Mesendoderm (in vitro differentiated cells): ENCODE results near the gene PRPF31.
"Not testable (repeated sequence)": the region's sequence is repeated elsewhere in the genome, so short reads cannot be mapped to it uniquely, and the experiment has no call there.

Source experiments
- DNase-seq: peaks from one replicate; pipeline ENCODE4 v3.0.0; 2013
- H2AK5ac ChIP-seq: 2 replicates; pipeline ENCODE4 v1.6.1; 2013; ENCODE audit warnings: low read length, inconsistent platforms
- H2BK120ac ChIP-seq: 2 replicates; pipeline ENCODE4 v1.6.1; 2013; ENCODE audit warnings: low read depth, mild to moderate bottlenecking, low read length, moderate library complexity, mixed read lengths
- H2BK15ac ChIP-seq: replicated peaks from 2 replicates; pipeline ENCODE4 v1.6.1; 2013; ENCODE audit warnings: low read depth, mild to moderate bottlenecking, moderate library complexity
- H2BK5ac ChIP-seq: 2 replicates; pipeline ENCODE4 v1.6.1; 2013; ENCODE audit warnings: low read length, inconsistent platforms
- H3K18ac ChIP-seq: 2 replicates; pipeline ENCODE4 v1.6.1; 2013; ENCODE audit warnings: mild to moderate bottlenecking, low read length, mixed read lengths
- H3K23ac ChIP-seq: one replicate; pipeline ENCODE4 v1.6.1; 2013; ENCODE audit warnings: low read length
- H3K27ac ChIP-seq: 2 replicates; pipeline ENCODE4 v1.5.1; 2013; ENCODE audit warnings: low read depth, mild to moderate bottlenecking, inconsistent platforms, low read length, moderate library complexity
- H3K27me3 ChIP-seq: 2 replicates; pipeline ENCODE4 v1.6.1; 2013; ENCODE audit warnings: low read length, control low read depth, mild to moderate bottlenecking, inconsistent platforms; ENCODE audit not compliant: insufficient read depth, poor library complexity
- H3K36me3 ChIP-seq: 2 replicates; pipeline ENCODE4 v1.6.1; 2013; ENCODE audit warnings: low read length, inconsistent platforms; ENCODE audit not compliant: control insufficient read depth, insufficient read depth
- H3K4ac ChIP-seq: one replicate; pipeline ENCODE4 v1.6.1; 2013; ENCODE audit warnings: low read depth, mild to moderate bottlenecking, low read length, moderate library complexity
- H3K4me1 ChIP-seq: 2 replicates; pipeline ENCODE4 v1.6.1; 2013; ENCODE audit warnings: low read depth, low read length, inconsistent platforms; ENCODE audit not compliant: control insufficient read depth
- H3K4me2 ChIP-seq: 2 replicates; pipeline ENCODE4 v1.6.1; 2013; ENCODE audit warnings: low read length
- H3K4me3 ChIP-seq: 2 replicates; pipeline ENCODE4 v1.5.1; 2013; ENCODE audit warnings: mild to moderate bottlenecking, low read length
- H3K56ac ChIP-seq: one replicate; pipeline ENCODE4 v1.6.1; 2013; ENCODE audit warnings: low read length
- H3K79me1 ChIP-seq: 2 replicates; pipeline ENCODE4 v1.6.1; 2013; ENCODE audit warnings: low read length, inconsistent platforms
- H3K79me2 ChIP-seq: 2 replicates; pipeline ENCODE4 v1.6.1; 2013; ENCODE audit warnings: mild to moderate bottlenecking, low read length; ENCODE audit not compliant: control insufficient read depth, insufficient read depth
- H3K9ac ChIP-seq: 2 replicates; pipeline ENCODE4 v1.6.1; 2013; ENCODE audit warnings: low read length, inconsistent platforms
- H4K5ac ChIP-seq: one replicate; pipeline ENCODE4 v1.6.1; 2013; ENCODE audit warnings: low read length
- H4K8ac ChIP-seq: one replicate; pipeline ENCODE4 v1.6.1; 2013; ENCODE audit warnings: low read depth, mild to moderate bottlenecking, control low read depth, low read length, moderate library complexity
- WGBS: extraction: QIAGEN DNeasy Blood & Tissue Kit; methylation state at CpG from one replicate; pipeline ENCODE4 v1.1.7; 2013; ENCODE audit warnings: low lambda C conversion rate, missing lambda C conversion rate; ENCODE audit not compliant: insufficient coverage; ENCODE audit errors: extremely low coverage; 5-methylcytosine and 5-hydroxymethylcytosine counted together

The PRPF31 gene

GRCh38 chr19:54171736-54172431 is 56.3 kb downstream of the PRPF31 start:
- not testable (repeated sequence) for H3K4ac ChIP-seq, H2AK5ac ChIP-seq, H4K8ac ChIP-seq, H2BK120ac ChIP-seq, H3K18ac ChIP-seq, H3K27me3 ChIP-seq, H3K27ac ChIP-seq, H3K9ac ChIP-seq, H2BK5ac ChIP-seq, H3K4me2 ChIP-seq, H3K23ac ChIP-seq, H3K79me1 ChIP-seq, H3K4me1 ChIP-seq, H3K36me3 ChIP-seq, H2BK15ac ChIP-seq, H3K79me2 ChIP-seq, DNase-seq, H3K56ac ChIP-seq, H4K5ac ChIP-seq, H3K4me3 ChIP-seq
- WGBS: no CpG with 5 or more reads among the region's 23 CpGs

GRCh38 chr19:54172471-54173358 is 57.2 kb downstream of the PRPF31 start, which contains the start of gene TMC4:
Gene TMC4 (minus strand): TSS chr19:54173160. CDS start chr19:54173117, 43 bp downstream.
- no peak within 1 kb of the TSS for H3K4me3 ChIP-seq
- no peak within 1 kb of the TSS for H3K18ac ChIP-seq
- no peaks in the 10 kb centered on the region for H3K27me3 ChIP-seq
- no peak within 1 kb of the TSS for H4K5ac ChIP-seq
- no peaks in the 10 kb centered on the region for H3K79me1 ChIP-seq
- H3K36me3 ChIP-seq: peaks cover 3% of the 10 kb centered on the region
- H3K4me2 ChIP-seq: peak within 1 kb of the TSS; percentile 4
- H2AK5ac ChIP-seq: no peak within 1 kb of the TSS
- H3K9ac ChIP-seq: peak within 1 kb of the TSS; percentile 18
- H2BK120ac ChIP-seq: no peak within 1 kb of the TSS
- no peak within 1 kb of the TSS for H4K8ac ChIP-seq
- H3K56ac ChIP-seq: peak within 1 kb of the TSS; percentile 60
- no peak within 1 kb of the TSS for H3K4ac ChIP-seq
- no peaks in the 10 kb centered on the region for H3K79me2 ChIP-seq
- peaks cover 2% of the 10 kb centered on the region for H3K4me1 ChIP-seq
- no peak within 1 kb of the TSS for H2BK5ac ChIP-seq
- no peak within 1 kb of the TSS for H3K27ac ChIP-seq
- no CpG with 5 or more reads among the region's 13 CpGs for WGBS
- peak; percentile 92 for DNase-seq
- H3K23ac ChIP-seq: no peak within 1 kb of the TSS
- H2BK15ac ChIP-seq: no peak within 1 kb of the TSS

GRCh38 chr19:54173359-54173699 is 57.8 kb downstream of the PRPF31 start:
- Histone ChIP-seq H3K4me1 (peaks cover 2% of the 10 kb centered on the region), H3K23ac (no peak overlapping the region), H3K9ac (no peak overlapping the region), H3K4ac (no peak overlapping the region), H3K79me2 (no peaks in the 10 kb centered on the region), H3K4me3 (no peak overlapping the region), H3K18ac (no peak overlapping the region), H3K36me3 (peaks cover 4% of the 10 kb centered on the region), H3K56ac (no peak overlapping the region), H2BK15ac (no peak overlapping the region), H2BK120ac (no peak overlapping the region), H3K4me2 (no peak overlapping the region), H4K8ac (no peak overlapping the region), H3K27ac (no peak overlapping the region), H4K5ac (no peak overlapping the region), H3K27me3 (no peaks in the 10 kb centered on the region), H2AK5ac (no peak overlapping the region), H2BK5ac (no peak overlapping the region), H3K79me1 (no peaks in the 10 kb centered on the region)
- no peak for DNase-seq
- WGBS: no CpG with 5 or more reads among the region's 15 CpGs

GRCh38 chr19:54173951-54174834 is 58.6 kb downstream of the PRPF31 start:
- H3K56ac ChIP-seq: no peak overlapping the region
- H3K4me1 ChIP-seq: peaks cover 2% of the 10 kb centered on the region
- peaks cover 4% of the 10 kb centered on the region for H3K36me3 ChIP-seq
- no peak overlapping the region for H3K4me3 ChIP-seq
- H3K9ac ChIP-seq: no peak overlapping the region
- H3K4me2 ChIP-seq: no peak overlapping the region
- H3K4ac ChIP-seq: no peak overlapping the region
- no CpG with 5 or more reads among the region's 25 CpGs for WGBS
- H3K23ac ChIP-seq: no peak overlapping the region
- H2AK5ac ChIP-seq: no peak overlapping the region
- no peak overlapping the region for H2BK120ac ChIP-seq
- H2BK15ac ChIP-seq: no peak overlapping the region
- H3K18ac ChIP-seq: no peak overlapping the region
- no peak for DNase-seq
- H3K79me1 ChIP-seq: no peaks in the 10 kb centered on the region
- H3K27me3 ChIP-seq: no peaks in the 10 kb centered on the region
- no peak overlapping the region for H3K27ac ChIP-seq
- no peak overlapping the region for H4K8ac ChIP-seq
- no peak overlapping the region for H4K5ac ChIP-seq
- no peak overlapping the region for H2BK5ac ChIP-seq
- no peaks in the 10 kb centered on the region for H3K79me2 ChIP-seq

- no peak overlapping the region for H3K27ac ChIP-seq
- H3K4me3 ChIP-seq: no peak overlapping the region
- no CpG with 5 or more reads among the region's 23 CpGs for WGBS
- no peak overlapping the region for H3K23ac ChIP-seq
- H3K9ac ChIP-seq: no peak overlapping the region
- H3K79me2 ChIP-seq: no peaks in the 10 kb centered on the region
- H4K5ac ChIP-seq: no peak overlapping the region
- no peaks in the 10 kb centered on the region for H3K79me1 ChIP-seq
- peaks cover 8% of the 10 kb centered on the region for H3K36me3 ChIP-seq
- H2BK120ac ChIP-seq: no peak overlapping the region
- no peak overlapping the region for H3K4ac ChIP-seq
- H2BK5ac ChIP-seq: no peak overlapping the region
- no peak overlapping the region for H2AK5ac ChIP-seq
- no peak overlapping the region for H3K18ac ChIP-seq
- H3K4me1 ChIP-seq: no peaks in the 10 kb centered on the region
- DNase-seq: peak; percentile 51
- no peak overlapping the region for H3K56ac ChIP-seq
- H2BK15ac ChIP-seq: no peak overlapping the region
- no peaks in the 10 kb centered on the region for H3K27me3 ChIP-seq
- no peak overlapping the region for H3K4me2 ChIP-seq
- no peak overlapping the region for H4K8ac ChIP-seq
Observed at GRCh38 chr19:54178581-54179261, 63.2 kb downstream of the PRPF31 start.
